Fibroblast of skin of right biceps (primary cell): ENCODE measurements around the gene PXMP4.

ENCODE experiments used
- DNase-seq: peaks from one replicate; pipeline ENCODE4 v3.0.0-alpha.2; 2013

Gene PXMP4

GRCh38 chr20:33681288-33681687, 38.8 kb downstream of the PXMP4 start:
- DNase-seq, result no peak

- peak; percentile 41 for DNase-seq
These were observed 39.4 kb downstream of the PXMP4 start for GRCh38 chr20:33680686-33681085.

GRCh38 chr20:33679758-33680485, 40.2 kb downstream of the PXMP4 start:
- no peak for DNase-seq

- no peak for DNase-seq
These were observed 42.0 kb downstream of the PXMP4 start for GRCh38 chr20:33677991-33678702.

- DNase-seq, result no peak
These were observed 43.2 kb downstream of the PXMP4 start for GRCh38 chr20:33676652-33677645.

GRCh38 chr20:33676121-33676520, 44.0 kb downstream of the PXMP4 start:
- no peak for DNase-seq

GRCh38 chr20:33675136-33675959, 44.8 kb downstream of the PXMP4 start:
- DNase-seq, result no peak

- DNase-seq, result peak; percentile 77
These were observed 45.6 kb downstream of the PXMP4 start, which contains the start of gene NECAB3 for GRCh38 chr20:33674294-33675135. TSS of gene NECAB3 (minus strand) at chr20:33674428. CDS start at chr20:33674352, 76 bp downstream.

- DNase-seq, result no peak
These were observed 46.5 kb downstream of the PXMP4 start for GRCh38 chr20:33673410-33674293.

- no peak for DNase-seq
These were observed 47.0 kb downstream of the PXMP4 start for GRCh38 chr20:33673114-33673409.

- DNase-seq, result no peak
These were observed 47.5 kb downstream of the PXMP4 start for GRCh38 chr20:33672426-33673113.

- DNase-seq, result no peak
These were observed 48.4 kb downstream of the PXMP4 start for GRCh38 chr20:33671573-33672288.

GRCh38 chr20:33670715-33671499, 49.2 kb downstream of the PXMP4 start:
- no peak for DNase-seq

GRCh38 chr20:33669873-33670640, 50.1 kb downstream of the PXMP4 start:
- DNase-seq, result no peak

- no peak for DNase-seq
These were observed 50.9 kb downstream of the PXMP4 start for GRCh38 chr20:33669224-33669623.

- no peak for DNase-seq
These were observed 51.5 kb downstream of the PXMP4 start for GRCh38 chr20:33668466-33669155.
